Activated CD4-positive, alpha-beta T cell treated with anti-CD3 and anti-CD28 coated beads, Interleukin-2, amount 50 U/mL, for 16 hours (primary cell): ENCODE results near the gene RYR1.
A peak's percentile ranks its signal among the peaks of the same experiment; 100 is the strongest.

Experiments
- DNase-seq: peaks from one replicate; pipeline ENCODE4 v3.0.0-alpha.2; 2020

RYR1 gene

GRCh38 chr19:38433268-38433733 is at the start of gene RYR1:
TSS of gene RYR1 (plus strand) at chr19:38433691. CDS start at chr19:38433830, 139 bp downstream.
- peak; percentile 74 for DNase-seq

GRCh38 chr19:38383743-38384142 is 49.7 kb upstream of the RYR1 start:
- DNase-seq, result no peak

- DNase-seq, result no peak
Measured at GRCh38 chr19:38384209-38385027, 49.1 kb upstream of the RYR1 start.

- DNase-seq, result no peak
Measured at GRCh38 chr19:38385057-38385803, 48.3 kb upstream of the RYR1 start.

GRCh38 chr19:38385804-38386257 is 47.7 kb upstream of the RYR1 start:
- DNase-seq, result no peak

- DNase-seq, result no peak
Measured at GRCh38 chr19:38386300-38386970, 47.1 kb upstream of the RYR1 start.

GRCh38 chr19:38386971-38387549 is 46.4 kb upstream of the RYR1 start:
- DNase-seq, result no peak

- DNase-seq, result peak; percentile 83
Measured at GRCh38 chr19:38387550-38388348, 45.7 kb upstream of the RYR1 start, which contains the start of gene GGN. TSS of gene GGN (minus strand) at chr19:38388034. CDS start at chr19:38387261, 773 bp downstream.

GRCh38 chr19:38388349-38389100 is 45.0 kb upstream of the RYR1 start, which contains the start of gene SPRED3:
TSS of gene SPRED3 (plus strand) at chr19:38388697. CDS start at chr19:38390303, 1,606 bp downstream.
- DNase-seq, result no peak

GRCh38 chr19:38389101-38389925 is 44.2 kb upstream of the RYR1 start:
- DNase-seq, result no peak

GRCh38 chr19:38389957-38390924 is 43.2 kb upstream of the RYR1 start:
- no peak for DNase-seq

GRCh38 chr19:38391911-38392464 is 41.5 kb upstream of the RYR1 start:
- no peak for DNase-seq

- DNase-seq, result no peak
Measured at GRCh38 chr19:38392707-38393308, 40.7 kb upstream of the RYR1 start.

- DNase-seq, result peak; percentile 86
Measured at GRCh38 chr19:38394488-38394887, 39.0 kb upstream of the RYR1 start.

GRCh38 chr19:38395381-38396114 is 37.9 kb upstream of the RYR1 start:
- peak; percentile 56 for DNase-seq

GRCh38 chr19:38399081-38399480 is 34.4 kb upstream of the RYR1 start:
- no peak for DNase-seq

GRCh38 chr19:38399537-38399936 is 34.0 kb upstream of the RYR1 start:
- DNase-seq, result no peak
